ENCODE results near the gene UBE2J2. TPM values are rescaled to one million over a fixed set of nuclear protein-coding genes. Genes with fewer than 3 reads are reported as not detected.

The UBE2J2 gene
- total RNA-seq, 2 donors from 2014 or later = 69.9 to 72.7 TPM

- no peak for DNase-seq
- H3K9ac ChIP-seq (ENCODE audit: extremely low read depth, low read length, poor library complexity, severe bottlenecking) = no peak overlapping the region
- no peak overlapping the region for H3K27ac ChIP-seq (ENCODE audit: low read depth, low read length)
- Mint-ChIP-seq H3K27me3 (ENCODE audit: insufficient read depth) (peaks cover 1% of the 10 kb centered on the region), H3K36me3 (ENCODE audit: low read depth) (no peaks in the 10 kb centered on the region), H3K9me3 (no peaks in the 10 kb centered on the region), H3K27ac (no peak overlapping the region), H3K4me3 (no peak overlapping the region), H3K4me1 (no peaks in the 10 kb centered on the region)
- TF ChIP-seq, protein P1, sequence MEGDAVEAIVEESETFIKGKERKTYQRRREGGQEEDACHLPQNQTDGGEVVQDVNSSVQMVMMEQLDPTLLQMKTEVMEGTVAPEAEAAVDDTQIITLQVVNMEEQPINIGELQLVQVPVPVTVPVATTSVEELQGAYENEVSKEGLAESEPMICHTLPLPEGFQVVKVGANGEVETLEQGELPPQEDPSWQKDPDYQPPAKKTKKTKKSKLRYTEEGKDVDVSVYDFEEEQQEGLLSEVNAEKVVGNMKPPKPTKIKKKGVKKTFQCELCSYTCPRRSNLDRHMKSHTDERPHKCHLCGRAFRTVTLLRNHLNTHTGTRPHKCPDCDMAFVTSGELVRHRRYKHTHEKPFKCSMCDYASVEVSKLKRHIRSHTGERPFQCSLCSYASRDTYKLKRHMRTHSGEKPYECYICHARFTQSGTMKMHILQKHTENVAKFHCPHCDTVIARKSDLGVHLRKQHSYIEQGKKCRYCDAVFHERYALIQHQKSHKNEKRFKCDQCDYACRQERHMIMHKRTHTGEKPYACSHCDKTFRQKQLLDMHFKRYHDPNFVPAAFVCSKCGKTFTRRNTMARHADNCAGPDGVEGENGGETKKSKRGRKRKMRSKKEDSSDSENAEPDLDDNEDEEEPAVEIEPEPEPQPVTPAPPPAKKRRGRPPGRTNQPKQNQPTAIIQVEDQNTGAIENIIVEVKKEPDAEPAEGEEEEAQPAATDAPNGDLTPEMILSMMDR (conservative IDR thresholded peaks at IDR 0.05) = no peak
- H3K36me3 ChIP-seq (ENCODE audit: control insufficient read depth, insufficient read depth, low read length) = no peaks in the 10 kb centered on the region
- 90 to 92% methylated on average over 19 to 29 of the region's 30 CpGs for WGBS, 2 experiments (ENCODE audit: insufficient coverage in 1 of 2, insufficient read length in 1 of 2)
- H3K4me1 ChIP-seq (ENCODE audit: control insufficient read depth, insufficient read depth, low read length) = no peaks in the 10 kb centered on the region
- no peaks in the 10 kb centered on the region for H3K9me3 ChIP-seq (ENCODE audit: control insufficient read depth, low read length)
- H3K27me3 ChIP-seq (ENCODE audit: control insufficient read depth, insufficient read depth, low read length, poor library complexity, severe bottlenecking) = peaks cover 12% of the 10 kb centered on the region
- H3K4me3 ChIP-seq (ENCODE audit: low read length) = no peak overlapping the region
These were observed 29.4 kb downstream of the UBE2J2 start for GRCh38 chr1:1244192-1244811.

- H3K36me3 ChIP-seq (ENCODE audit: control insufficient read depth, insufficient read depth, low read length) = no peaks in the 10 kb centered on the region
- Mint-ChIP-seq H3K4me1 (no peaks in the 10 kb centered on the region), H3K9me3 (no peaks in the 10 kb centered on the region), H3K36me3 (ENCODE audit: low read depth) (no peaks in the 10 kb centered on the region), H3K4me3 (no peak overlapping the region), H3K27ac (no peak overlapping the region), H3K27me3 (ENCODE audit: insufficient read depth) (peaks cover 1% of the 10 kb centered on the region)
- no peak overlapping the region for H3K27ac ChIP-seq (ENCODE audit: low read depth, low read length)
- TF ChIP-seq, protein P1 (conservative IDR thresholded peaks at IDR 0.05) = no peak
- WGBS, 2 experiments (ENCODE audit: insufficient coverage in 1 of 2, insufficient read length in 1 of 2) = 86 to 88% methylated on average over 4 to 23 of the region's 23 CpGs
- H3K9me3 ChIP-seq (ENCODE audit: control insufficient read depth, low read length) = no peaks in the 10 kb centered on the region
- no peak overlapping the region for H3K9ac ChIP-seq (ENCODE audit: extremely low read depth, low read length, poor library complexity, severe bottlenecking)
- no peaks in the 10 kb centered on the region for H3K4me1 ChIP-seq (ENCODE audit: control insufficient read depth, insufficient read depth, low read length)
- DNase-seq = no peak
- H3K27me3 ChIP-seq (ENCODE audit: control insufficient read depth, insufficient read depth, low read length, poor library complexity, severe bottlenecking) = peaks cover 12% of the 10 kb centered on the region
- H3K4me3 ChIP-seq (ENCODE audit: low read length) = no peak overlapping the region
These were observed 29.9 kb downstream of the UBE2J2 start for GRCh38 chr1:1243807-1244191.

- no peak for DNase-seq
- 93 to 96% methylated on average over 13 to 23 of the region's 23 CpGs for WGBS, 2 experiments (ENCODE audit: insufficient coverage in 1 of 2, insufficient read length in 1 of 2)
- Mint-ChIP-seq H3K9me3 (no peaks in the 10 kb centered on the region), H3K4me1 (no peaks in the 10 kb centered on the region), H3K36me3 (ENCODE audit: low read depth) (no peaks in the 10 kb centered on the region), H3K4me3 (no peak overlapping the region), H3K27ac (no peak overlapping the region), H3K27me3 (ENCODE audit: insufficient read depth) (peaks cover 1% of the 10 kb centered on the region)
- TF ChIP-seq, protein P1 (conservative IDR thresholded peaks at IDR 0.05) = no peak
- no peaks in the 10 kb centered on the region for H3K36me3 ChIP-seq (ENCODE audit: control insufficient read depth, insufficient read depth, low read length)
- H3K27ac ChIP-seq (ENCODE audit: low read depth, low read length) = no peak overlapping the region
- H3K9me3 ChIP-seq (ENCODE audit: control insufficient read depth, low read length) = no peaks in the 10 kb centered on the region
- no peak overlapping the region for H3K9ac ChIP-seq (ENCODE audit: extremely low read depth, low read length, poor library complexity, severe bottlenecking)
- H3K4me3 ChIP-seq (ENCODE audit: low read length) = no peak overlapping the region
- peaks cover 12% of the 10 kb centered on the region for H3K27me3 ChIP-seq (ENCODE audit: control insufficient read depth, insufficient read depth, low read length, poor library complexity, severe bottlenecking)
- H3K4me1 ChIP-seq (ENCODE audit: control insufficient read depth, insufficient read depth, low read length) = no peaks in the 10 kb centered on the region
These were observed 30.4 kb downstream of the UBE2J2 start for GRCh38 chr1:1243266-1243660.
